Keratinocyte (primary cell): ENCODE measurements around the gene LTB4R2. TPM values are rescaled to one million over a fixed set of nuclear protein-coding genes. Genes with fewer than 3 reads are reported as not detected.

ENCODE experiments used
- DNase-seq: peaks from one replicate; pipeline ENCODE4 v3.0.0-alpha.2; 2011; ENCODE audit warnings: low read depth, missing footprints, low spot score
- FAIRE-seq: peaks from 2 replicates; lab custom pipeline; 2011; peaks lifted over from hg19 to GRCh38; lab: Jason Lieb, UNC
- H2AFZ ChIP-seq: 2 replicates; pipeline ENCODE4 v1.6.0; 2012; ENCODE audit warnings: low read length, control low read depth, inconsistent platforms; ENCODE audit not compliant: control insufficient read depth
- H3K27ac ChIP-seq: 2 replicates; pipeline ENCODE4 v1.5.1; 2011; ENCODE audit warnings: low read length; ENCODE audit not compliant: control insufficient read depth, insufficient read depth
- H3K27me3 ChIP-seq: 3 replicates; pipeline ENCODE4 v1.6.0; 2011; ENCODE audit warnings: low read length; ENCODE audit not compliant: control insufficient read depth, insufficient read depth; ENCODE audit errors: extremely low read depth
- H3K36me3 ChIP-seq, 2 experiments: 2 replicates in 1 of 2; 3 replicates in 1 of 2; pipeline ENCODE4 v1.5.1; 2011; ENCODE audit warnings: low read length in 2 of 2, mild to moderate bottlenecking in 1 of 2; ENCODE audit not compliant: control insufficient read depth in 2 of 2, insufficient read depth in 2 of 2; ENCODE audit errors: extremely low read depth in 1 of 2
- H3K4me1 ChIP-seq: 3 replicates; pipeline ENCODE4 v1.5.1; 2011; ENCODE audit warnings: low read length; ENCODE audit not compliant: control insufficient read depth, insufficient read depth; ENCODE audit errors: extremely low read depth
- H3K4me2 ChIP-seq: 3 replicates; pipeline ENCODE4 v1.6.0; 2011; ENCODE audit warnings: low read depth, low read length; ENCODE audit not compliant: control insufficient read depth, insufficient read depth; ENCODE audit errors: extremely low read depth
- H3K4me3 ChIP-seq, 3 experiments: fragments of 200-600 bp in 1 of 3; sonication (generic) in 1 of 3; 2 replicates in 2 of 3; 3 replicates in 1 of 3; pipeline ENCODE4 v1.5.1; 2011 to 2016; ENCODE audit warnings: low read length in 3 of 3, mild to moderate bottlenecking in 3 of 3, control low read depth in 2 of 3, inconsistent platforms in 1 of 3, low read depth in 1 of 3, mixed read lengths in 1 of 3, mixed run types in 1 of 3, moderate library complexity in 1 of 3; ENCODE audit not compliant: control insufficient read depth in 2 of 3, insufficient read depth in 2 of 3; ENCODE audit errors: extremely low read depth in 1 of 3
- H3K79me2 ChIP-seq: 2 replicates; pipeline ENCODE4 v1.6.0; 2012; ENCODE audit warnings: low read length; ENCODE audit not compliant: control insufficient read depth, insufficient read depth
- H3K9ac ChIP-seq: 3 replicates; pipeline ENCODE4 v1.6.0; 2011; ENCODE audit warnings: low read length; ENCODE audit not compliant: control insufficient read depth, insufficient read depth; ENCODE audit errors: extremely low read depth
- H3K9me1 ChIP-seq: 3 replicates; pipeline ENCODE4 v1.6.0; 2011; ENCODE audit warnings: low read length; ENCODE audit not compliant: control insufficient read depth, insufficient read depth; ENCODE audit errors: extremely low read depth
- H3K9me3 ChIP-seq: 2 replicates; pipeline ENCODE4 v1.5.1; 2012; ENCODE audit warnings: low read depth, low read length; ENCODE audit not compliant: control insufficient read depth
- H4K20me1 ChIP-seq: 3 replicates; pipeline ENCODE4 v1.6.0; 2011; ENCODE audit warnings: low read length; ENCODE audit not compliant: control insufficient read depth, insufficient read depth; ENCODE audit errors: extremely low read depth
- CTCF ChIP-seq, 3 experiments: IDR thresholded peaks in 1 of 3; conservative IDR thresholded peaks in 1 of 3; optimal IDR thresholded peaks in 1 of 3; 2 replicates in 2 of 3; 3 replicates in 1 of 3; pipeline versions ENCODE3 to v1.5.1; 2011; ENCODE audit warnings: low read length in 3 of 3, mild to moderate bottlenecking in 3 of 3, moderate library complexity in 2 of 3, control low read depth in 1 of 3, inconsistent platforms in 1 of 3; ENCODE audit not compliant: insufficient read depth in 2 of 3; ENCODE audit errors: extremely low read depth in 1 of 3
- EZH2 ChIP-seq: IDR thresholded peaks from one replicate; pipeline ENCODE4 v1.6.1; 2012; ENCODE audit warnings: inconsistent platforms, mild to moderate bottlenecking, low read length, moderate library complexity
- dilution Hi-C: fragments of 300-500 bp; cut with MboI; formaldehyde crosslinking; loops from one replicate; pipeline ENCODE4 v1.7.0; 2020; ENCODE audit warnings: low sequenced_read_pairs; ENCODE audit not compliant: extremely low pct_ligation_motif_present
- polyA plus RNA-seq, 5 experiments: library from polyadenylated mRNA; depleted of rRNA in 3 of 5; stranded (reverse) in 3 of 5; stranded (forward) in 1 of 5; unstranded in 1 of 5; fragments of >200 nt; gene quantifications; 1 replicate in 1 of 5; 2 replicates in 3 of 5; 3 replicates in 1 of 5; pipeline versions ENCODE4 v1.2.1 to v1.2.3, GENCODE V29; 2011 to 2012; ENCODE audit warnings: missing spikeins in 2 of 5, low read depth in 1 of 5, low replicate concordance in 1 of 5

LTB4R2 gene
- polyA plus RNA-seq, 1 donor (not counting 4 experiments of a cell fraction or from before 2014, with no cell fraction given), result 7.9 TPM

- H3K4me1 ChIP-seq, result peaks cover 25% of the 10 kb centered on the region
- H3K27me3 ChIP-seq, result no peaks in the 10 kb centered on the region
These were observed 27.2 kb upstream of the LTB4R2 start for GRCh38 chr14:24282736-24283135.

GRCh38 chr14:24283796-24284460, 26.0 kb upstream of the LTB4R2 start:
- FAIRE-seq, result no peak
- dilution Hi-C loops, result no loop called here

More at GRCh38 chr14:24282736-24283135, 27.2 kb upstream of the LTB4R2 start:
- Histone ChIP-seq H3K27ac (no peak overlapping the region), H3K79me2 (no peaks in the 10 kb centered on the region), H3K4me3 (no peak overlapping the region), H3K9ac (no peak overlapping the region), H3K4me2 (no peak overlapping the region), H3K36me3 (no peaks in the 10 kb centered on the region), H2AFZ (no peak overlapping the region), H3K9me1 (no peaks in the 10 kb centered on the region), H3K9me3 (no peaks in the 10 kb centered on the region), H4K20me1 (no peaks in the 10 kb centered on the region)
- dilution Hi-C loops, result no loop called here
- FAIRE-seq (no peak), DNase-seq (no peak)
- TF ChIP-seq EZH2 (no peak), CTCF (optimal IDR thresholded peaks at IDR 0.05 in 1 of 3, IDR thresholded peaks at IDR 0.05 in 1 of 3, conservative IDR thresholded peaks at IDR 0.05 in 1 of 3; ENCODE audit: extremely low read depth in 1 of 3, insufficient read depth in 2 of 3, low read length in 3 of 3) (no peak)

More at GRCh38 chr14:24283796-24284460, 26.0 kb upstream of the LTB4R2 start:
- no peak overlapping the region for H3K4me3 ChIP-seq
- TF ChIP-seq CTCF (optimal IDR thresholded peaks at IDR 0.05 in 1 of 3, IDR thresholded peaks at IDR 0.05 in 1 of 3, conservative IDR thresholded peaks at IDR 0.05 in 1 of 3; ENCODE audit: extremely low read depth in 1 of 3, insufficient read depth in 2 of 3, low read length in 3 of 3) (no peak), EZH2 (no peak)
- no peak overlapping the region for H3K27ac ChIP-seq
- no peaks in the 10 kb centered on the region for H3K9me3 ChIP-seq
- no peaks in the 10 kb centered on the region for H3K27me3 ChIP-seq
- no peak overlapping the region for H2AFZ ChIP-seq
- no peak for DNase-seq
- no peaks in the 10 kb centered on the region for H3K79me2 ChIP-seq
- no peaks in the 10 kb centered on the region for H3K36me3 ChIP-seq
- H3K4me1 ChIP-seq, result peaks cover 20% of the 10 kb centered on the region
- no peak overlapping the region for H3K4me2 ChIP-seq
- H3K9me1 ChIP-seq, result no peaks in the 10 kb centered on the region
- no peak overlapping the region for H3K9ac ChIP-seq
- no peaks in the 10 kb centered on the region for H4K20me1 ChIP-seq
